A673 (cell line): ENCODE results near the gene ABLIM3.
"Not testable (repeated sequence)": the region's sequence is repeated elsewhere in the genome, so short reads cannot be mapped to it uniquely, and the experiment has no call there.

Experiments used
- EZH2 ChIP-seq: fragments of 200-600 bp; sonication (generic); IDR thresholded peaks from 2 replicates; pipeline ENCODE4 v1.6.1; 2017; ENCODE audit warnings: borderline replicate concordance, low read depth, mild to moderate bottlenecking, mixed read lengths, antibody characterized with exemption, low read length; ENCODE audit not compliant: poor library complexity, severe bottlenecking
- TF ChIP-seq, protein P1 (sequence below): fragments of 300-800, 200-600 bp; sonication (generic); conservative IDR thresholded peaks from 2 replicates; pipeline ENCODE4 v1.5.1; 2017; ENCODE audit warnings: low read depth, mild to moderate bottlenecking, antibody characterized with exemption, low read length, moderate library complexity, mixed read lengths

DNA sequence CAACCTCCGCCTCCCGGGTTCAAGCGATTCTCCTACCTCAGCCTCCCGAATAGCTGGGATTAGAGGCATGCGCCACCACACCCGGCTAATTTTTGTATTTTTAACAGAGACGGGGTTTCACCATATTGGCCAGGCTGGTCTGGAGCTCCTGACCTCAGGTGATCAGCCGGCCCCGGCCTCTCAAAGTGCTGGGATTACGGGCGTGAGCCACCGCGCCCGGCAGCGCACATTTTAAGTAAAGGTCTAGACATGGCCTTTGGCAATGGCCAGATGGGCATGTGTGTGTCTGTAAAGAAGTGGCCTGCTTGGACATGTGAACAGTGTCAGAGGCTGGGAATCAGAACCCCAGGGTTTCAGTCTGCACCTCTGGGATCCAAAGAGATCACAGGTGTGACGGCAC is 131.5 kb downstream of the ABLIM3 start:
- TF ChIP-seq, protein P1, sequence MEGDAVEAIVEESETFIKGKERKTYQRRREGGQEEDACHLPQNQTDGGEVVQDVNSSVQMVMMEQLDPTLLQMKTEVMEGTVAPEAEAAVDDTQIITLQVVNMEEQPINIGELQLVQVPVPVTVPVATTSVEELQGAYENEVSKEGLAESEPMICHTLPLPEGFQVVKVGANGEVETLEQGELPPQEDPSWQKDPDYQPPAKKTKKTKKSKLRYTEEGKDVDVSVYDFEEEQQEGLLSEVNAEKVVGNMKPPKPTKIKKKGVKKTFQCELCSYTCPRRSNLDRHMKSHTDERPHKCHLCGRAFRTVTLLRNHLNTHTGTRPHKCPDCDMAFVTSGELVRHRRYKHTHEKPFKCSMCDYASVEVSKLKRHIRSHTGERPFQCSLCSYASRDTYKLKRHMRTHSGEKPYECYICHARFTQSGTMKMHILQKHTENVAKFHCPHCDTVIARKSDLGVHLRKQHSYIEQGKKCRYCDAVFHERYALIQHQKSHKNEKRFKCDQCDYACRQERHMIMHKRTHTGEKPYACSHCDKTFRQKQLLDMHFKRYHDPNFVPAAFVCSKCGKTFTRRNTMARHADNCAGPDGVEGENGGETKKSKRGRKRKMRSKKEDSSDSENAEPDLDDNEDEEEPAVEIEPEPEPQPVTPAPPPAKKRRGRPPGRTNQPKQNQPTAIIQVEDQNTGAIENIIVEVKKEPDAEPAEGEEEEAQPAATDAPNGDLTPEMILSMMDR: not testable (repeated sequence)
- not testable (repeated sequence) for TF ChIP-seq EZH2
